HG02642 (cell line): ENCODE results near the gene C1QB.
A peak's percentile ranks its signal among the peaks of the same experiment; 100 is the strongest.
"Not testable (repeated sequence)": the region's sequence is repeated elsewhere in the genome, so short reads cannot be mapped to it uniquely, and the experiment has no call there.

Experiments
- ATAC-seq: cut with Tn5 transposase; IDR thresholded peaks from one replicate; pipeline ENCODE4 v1.9.1; 2021; ENCODE audit warnings: mild to moderate bottlenecking; ENCODE audit not compliant: unreplicated experiment, poor library complexity

Gene C1QB

DNA sequence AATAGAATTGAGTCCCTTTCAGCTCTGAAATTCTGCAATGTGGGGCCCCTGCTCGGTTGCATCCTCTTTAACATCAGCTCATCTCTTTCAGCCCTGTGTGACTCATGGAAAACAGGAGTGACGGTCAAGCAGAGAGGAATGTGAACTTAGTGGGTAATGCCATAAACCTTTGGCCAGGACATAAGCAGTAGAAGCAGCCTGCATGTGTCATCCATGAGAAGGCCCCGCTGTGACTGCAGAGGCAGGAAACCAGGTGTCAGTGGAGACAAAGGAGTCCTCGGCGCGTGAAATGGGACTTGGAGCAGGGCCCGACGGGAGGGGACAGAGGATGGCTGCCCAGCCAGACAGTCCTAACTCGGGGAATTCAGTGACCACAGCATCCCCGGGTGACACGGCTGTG lies 36.5 kb downstream of the C1QB start:
- ATAC-seq = no peak

- ATAC-seq = no peak
These were observed 38.2 kb downstream of the C1QB start for GRCh38 chr1:22691031-22691753.

DNA sequence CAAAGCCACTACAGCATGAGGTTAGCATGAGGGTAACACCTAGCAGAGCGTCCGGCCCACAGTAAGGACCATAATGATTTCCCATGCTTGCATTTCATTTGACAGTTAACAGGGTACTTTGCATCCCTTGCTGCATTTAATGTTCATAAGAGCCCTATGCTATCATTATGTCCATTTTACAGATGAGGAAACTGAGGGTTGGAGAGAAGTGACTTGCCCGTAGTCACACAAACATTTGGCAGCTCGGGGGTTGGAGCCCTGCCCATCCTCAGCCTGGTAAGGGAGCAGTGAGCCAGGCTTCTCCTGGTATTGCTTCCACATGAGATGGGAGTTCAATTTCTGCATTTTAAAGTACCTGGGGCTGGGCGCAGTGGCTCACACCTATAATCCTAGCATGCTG lies 41.1 kb downstream of the C1QB start:
- no peak for ATAC-seq

DNA sequence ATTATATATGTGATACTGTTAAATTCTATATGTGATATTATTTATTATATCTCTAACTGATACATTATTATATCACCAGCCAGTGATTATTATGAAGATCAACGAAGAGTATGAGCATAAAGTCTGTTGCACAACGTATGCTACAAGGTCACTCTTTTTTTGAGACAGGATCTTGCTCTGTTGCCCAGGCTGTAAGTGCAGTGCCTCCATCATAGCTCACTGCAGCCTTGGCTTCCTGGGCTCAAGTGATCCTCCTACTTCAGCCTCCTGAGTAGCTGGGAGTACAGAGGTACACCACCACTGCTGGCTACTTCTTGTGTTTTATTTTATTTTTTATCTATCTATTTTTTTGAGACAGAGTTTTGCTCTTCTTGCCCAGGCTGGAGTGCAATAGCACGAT lies 43.6 kb downstream of the C1QB start:
- no peak for ATAC-seq

- no peak for ATAC-seq
These were observed 44.9 kb downstream of the C1QB start for GRCh38 chr1:22697980-22698379.

- no peak for ATAC-seq
These were observed 46.9 kb downstream of the C1QB start for GRCh38 chr1:22699681-22700520.

- ATAC-seq = no peak
These were observed 49.5 kb downstream of the C1QB start for GRCh38 chr1:22702296-22703085.

DNA sequence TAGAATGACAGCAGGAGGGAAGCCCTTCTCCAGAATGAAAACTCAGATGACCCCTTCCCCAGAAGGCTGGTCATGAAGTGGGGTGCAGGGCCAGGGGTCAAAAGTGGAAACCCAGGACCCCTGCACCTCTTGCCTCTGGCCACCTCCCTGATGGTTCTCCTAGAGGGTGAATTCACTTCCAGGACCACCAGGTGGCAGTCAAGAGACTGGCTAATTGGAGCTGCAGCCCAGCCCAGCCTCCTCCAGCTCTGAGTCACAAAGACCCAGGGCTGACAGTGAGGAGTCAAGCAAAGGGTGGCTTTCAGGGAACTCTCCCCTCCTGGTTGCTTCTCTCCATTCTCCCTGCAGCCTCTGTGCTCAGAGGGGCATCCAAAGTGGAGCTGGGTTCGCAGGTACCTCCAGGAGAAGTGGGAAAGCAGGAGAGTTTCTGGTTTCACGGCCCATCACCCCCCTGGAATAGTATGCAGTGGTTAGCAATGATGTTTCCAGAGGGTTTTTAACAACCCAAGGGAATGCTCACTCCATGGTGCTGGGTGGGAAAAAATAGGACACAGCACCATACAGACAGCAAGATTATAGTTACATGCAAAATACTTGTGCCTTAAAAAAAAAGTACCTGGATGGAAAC lies 51.5 kb downstream of the C1QB start:
- ATAC-seq = peak; percentile 53

DNA sequence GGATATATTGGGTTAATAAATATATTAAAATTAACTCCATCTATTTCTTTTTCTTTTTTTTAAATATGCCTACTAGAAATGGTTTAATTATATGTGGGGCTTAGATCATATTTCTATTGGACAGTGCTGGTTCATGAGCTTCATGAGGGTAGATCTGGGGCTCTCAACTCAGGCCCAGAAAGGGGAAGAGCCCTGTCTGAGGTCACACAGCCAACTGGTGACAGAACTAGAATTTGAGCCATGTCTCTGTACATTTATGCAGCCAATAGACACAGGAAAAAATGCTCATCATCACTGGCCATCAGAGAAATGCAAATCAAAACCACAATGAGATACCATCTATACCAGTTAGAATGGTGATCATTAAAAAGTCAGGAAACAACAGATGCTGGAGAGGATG lies 52.5 kb downstream of the C1QB start:
- ATAC-seq = no peak

DNA sequence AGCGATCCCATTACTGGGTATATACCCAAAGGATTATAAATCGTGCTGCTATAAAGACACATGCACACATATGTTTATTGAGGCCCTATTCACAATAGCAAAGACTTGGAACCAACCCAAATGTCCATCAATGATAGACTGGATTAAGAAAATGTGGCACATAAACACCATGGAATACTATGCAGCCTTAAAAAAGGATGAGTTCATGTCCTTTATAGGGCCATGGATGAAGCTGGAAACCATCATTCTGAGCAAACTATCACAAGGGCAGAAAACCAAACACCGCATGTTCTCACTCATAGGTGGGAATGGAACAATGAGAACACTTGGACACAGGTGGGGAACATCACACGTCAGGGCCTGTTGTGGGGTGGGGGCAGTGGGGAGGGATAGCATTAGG lies 53.1 kb downstream of the C1QB start:
- not testable (repeated sequence) for ATAC-seq

- no peak for ATAC-seq
These were observed 55.7 kb downstream of the C1QB start for GRCh38 chr1:22708777-22709176.

DNA sequence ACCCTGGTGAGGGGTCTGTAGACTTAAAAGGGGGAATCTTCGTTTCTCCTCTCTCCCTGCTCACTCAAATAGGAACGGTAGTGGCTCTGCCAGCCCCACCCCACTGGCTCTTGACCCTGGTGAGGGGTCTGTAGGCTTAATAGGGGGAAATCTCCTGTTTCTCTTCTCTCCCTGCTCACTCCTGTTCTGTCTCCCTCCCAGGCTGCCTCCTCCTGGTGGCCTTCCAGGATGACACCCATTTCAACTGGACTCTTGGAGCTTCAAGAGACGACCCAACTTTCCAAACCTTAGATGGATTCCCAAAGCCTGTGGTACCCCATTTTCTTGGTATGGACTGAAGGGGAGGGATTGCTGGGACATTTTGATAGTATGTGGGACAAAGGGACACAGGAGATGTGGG lies 56.2 kb downstream of the C1QB start:
- ATAC-seq = no peak

GRCh38 chr1:22709891-22710700 lies 57.1 kb downstream of the C1QB start:
- no peak for ATAC-seq

DNA sequence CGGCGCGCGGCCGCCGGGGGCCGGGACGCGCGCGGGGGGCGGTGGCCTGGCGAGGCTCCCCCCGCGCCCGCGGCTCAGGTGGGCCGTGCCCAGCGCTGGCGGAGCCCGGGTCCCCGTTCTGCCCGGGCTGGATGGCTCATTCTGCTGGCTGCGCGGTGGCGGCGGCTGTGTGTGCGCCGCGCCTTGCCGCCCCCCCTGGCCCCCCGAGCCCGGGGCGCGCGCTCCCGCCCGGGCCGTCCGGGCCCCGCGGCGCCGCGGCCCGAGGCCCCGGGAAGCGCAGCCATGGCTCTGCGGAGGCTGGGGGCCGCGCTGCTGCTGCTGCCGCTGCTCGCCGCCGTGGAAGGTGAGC lies 57.6 kb downstream of the C1QB start, which contains the start of gene EPHB2:
Gene EPHB2, plus strand, starts transcription at position 139 of the 349 bp plus-strand sequence. Its CDS starts 144 bp downstream, at position 283.
- ATAC-seq = no peak

GRCh38 chr1:22711071-22711470 lies 58.0 kb downstream of the C1QB start:
- ATAC-seq = no peak
